CD14-positive monocyte (primary cell): ENCODE results near the gene CA5A. TPM values are rescaled to one million over a fixed set of nuclear protein-coding genes. Genes with fewer than 3 reads are reported as not detected.
"Not testable (repeated sequence)": the region's sequence is repeated elsewhere in the genome, so short reads cannot be mapped to it uniquely, and the experiment has no call there.

Source experiments
- DNase-seq, 3 donors: peaks; one replicate each; pipeline ENCODE4 v3.0.0-alpha.2; 2011 to 2022
- H2AFZ ChIP-seq: 2 replicates; pipeline ENCODE4 v1.6.0; 2012; ENCODE audit warnings: mild to moderate bottlenecking, low read depth, low read length, inconsistent platforms; ENCODE audit not compliant: insufficient read depth, poor library complexity, severe bottlenecking
- H3K27ac ChIP-seq, 2 donors: 1 replicate in 1 of 2; 2 replicates in 1 of 2; pipeline ENCODE4 v1.5.1; 2012 to 2013; ENCODE audit warnings: low read length in 2 of 2, control low read depth in 1 of 2, inconsistent platforms in 1 of 2, low read depth in 1 of 2, mild to moderate bottlenecking in 1 of 2
- H3K27me3 ChIP-seq, 2 donors: one replicate each; pipeline versions ENCODE4 v1.6.0 to v1.6.1; 2011 to 2013; ENCODE audit warnings: low read length in 2 of 2; ENCODE audit not compliant: control insufficient read depth in 2 of 2, insufficient read depth in 2 of 2
- H3K36me3 ChIP-seq, 2 donors: replicated peaks in 1 of 2; 1 replicate in 1 of 2; 2 replicates in 1 of 2; pipeline versions ENCODE4 v1.5.1 to v1.6.1; 2012 to 2013; ENCODE audit warnings: low read length in 2 of 2, control low read depth in 1 of 2, inconsistent platforms in 1 of 2, mild to moderate bottlenecking in 1 of 2; ENCODE audit not compliant: insufficient read depth in 2 of 2, control insufficient read depth in 1 of 2
- H3K4me1 ChIP-seq, 2 donors: 1 replicate in 1 of 2; 2 replicates in 1 of 2; pipeline versions ENCODE4 v1.5.1 to v1.6.1; 2012 to 2013; ENCODE audit warnings: low read length in 2 of 2, control low read depth in 1 of 2, inconsistent platforms in 1 of 2, mild to moderate bottlenecking in 1 of 2, moderate library complexity in 1 of 2; ENCODE audit not compliant: insufficient read depth in 2 of 2, control insufficient read depth in 1 of 2
- H3K4me2 ChIP-seq: replicated peaks from 2 replicates; pipeline ENCODE3; 2012; ENCODE audit warnings: low read length, moderate library complexity, mild to moderate bottlenecking; ENCODE audit not compliant: poor library complexity, severe bottlenecking; ENCODE audit errors: extremely low read depth
- H3K4me3 ChIP-seq, 3 experiments: fragments of 200-600 bp in 1 of 3; sonication (generic) in 1 of 3; replicated peaks in 1 of 3; 1 replicate in 2 of 3; 2 replicates in 1 of 3; pipeline ENCODE4 v1.5.1; 2011 to 2013; ENCODE audit warnings: low read length in 3 of 3, mild to moderate bottlenecking in 3 of 3, control low read depth in 2 of 3, low read depth in 2 of 3, inconsistent platforms in 1 of 3, moderate library complexity in 1 of 3
- H3K79me2 ChIP-seq: 2 replicates; pipeline ENCODE4 v1.6.0; 2012; ENCODE audit warnings: mild to moderate bottlenecking, control low read depth, inconsistent platforms, low read length, moderate library complexity; ENCODE audit not compliant: insufficient read depth
- H3K9ac ChIP-seq: 2 replicates; pipeline ENCODE4 v1.6.0; 2017; ENCODE audit warnings: low read length, mild to moderate bottlenecking; ENCODE audit not compliant: insufficient read depth, poor library complexity, severe bottlenecking
- H3K9me3 ChIP-seq, 2 donors: replicated peaks in 1 of 2; 1 replicate in 1 of 2; 2 replicates in 1 of 2; pipeline versions ENCODE4 v1.5.1 to v1.6.1; 2012 to 2013; ENCODE audit warnings: low read length in 2 of 2, control low read depth in 1 of 2; ENCODE audit not compliant: control insufficient read depth in 1 of 2, insufficient read depth in 1 of 2
- H4K20me1 ChIP-seq: 2 replicates; pipeline ENCODE4 v1.6.0; 2012; ENCODE audit warnings: mild to moderate bottlenecking, low read length, control low read depth, moderate library complexity; ENCODE audit not compliant: insufficient read depth
- H3K27ac Mint-ChIP-seq, 7 donors: one replicate each; pipeline ENCODE4 v1.8.0; 2020; ENCODE audit warnings: mild to moderate bottlenecking in 7 of 7, mixed read lengths in 7 of 7, moderate library complexity in 6 of 7, inconsistent platforms in 2 of 7
- H3K27me3 Mint-ChIP-seq, 3 donors: one replicate each; pipeline ENCODE4 v1.8.0; 2021 to 2022; ENCODE audit warnings: low read depth in 3 of 3, mild to moderate bottlenecking in 3 of 3, mixed read lengths in 3 of 3, moderate library complexity in 3 of 3, inconsistent platforms in 1 of 3
- H3K36me3 Mint-ChIP-seq, 2 donors: one replicate each; pipeline ENCODE4 v1.8.0; 2020; ENCODE audit warnings: mixed read lengths in 2 of 2, inconsistent platforms in 1 of 2, mild to moderate bottlenecking in 1 of 2
- H3K4me1 Mint-ChIP-seq: one replicate; pipeline ENCODE4 v1.8.0; 2020; ENCODE audit warnings: mild to moderate bottlenecking, mixed read lengths
- H3K4me3 Mint-ChIP-seq, 2 donors: one replicate each; pipeline ENCODE4 v1.8.0; 2020; ENCODE audit warnings: mild to moderate bottlenecking in 2 of 2, mixed read lengths in 2 of 2, moderate library complexity in 1 of 2
- H3K9me3 Mint-ChIP-seq, 7 donors: one replicate each; pipeline ENCODE4 v1.8.0; 2020 to 2022; ENCODE audit warnings: mixed read lengths in 7 of 7, mild to moderate bottlenecking in 6 of 7, moderate library complexity in 6 of 7, inconsistent platforms in 2 of 7
- WGBS: methylation state at CpG from one replicate; pipeline ENCODE4 v1.1.5; 2013; ENCODE audit warnings: missing lambda C conversion rate; ENCODE audit not compliant: insufficient coverage; 5-methylcytosine and 5-hydroxymethylcytosine counted together
- intact Hi-C, 2 donors: fragments of 100-400 bp; cut with micrococcal nuclease; formaldehyde crosslinking; loops; one replicate each; pipeline versions ENCODE4 v1.15.0 to v1.15.1; 2023
- polyA plus RNA-seq, 3 donors: library from polyadenylated mRNA; depleted of rRNA in 1 of 3; unstranded in 2 of 3; stranded (reverse) in 1 of 3; fragments of 300-500 nt in 2 of 3; fragments of >200 nt in 1 of 3; fragmentation: Illumina TruSeq in 2 of 3; gene quantifications; 1 replicate in 2 of 3; 2 replicates in 1 of 3; pipeline ENCODE4 v1.2.3, GENCODE V29; 2012 to 2021
- TF ChIP-seq, protein P1 (sequence below): fragments of 200-600 bp; IDR thresholded peaks from one replicate; pipeline ENCODE4 v1.8.0; 2022; ENCODE audit warnings: antibody characterized with exemption, mild to moderate bottlenecking

Gene CA5A
- polyA plus RNA-seq, 3 donors, result not detected

DNA sequence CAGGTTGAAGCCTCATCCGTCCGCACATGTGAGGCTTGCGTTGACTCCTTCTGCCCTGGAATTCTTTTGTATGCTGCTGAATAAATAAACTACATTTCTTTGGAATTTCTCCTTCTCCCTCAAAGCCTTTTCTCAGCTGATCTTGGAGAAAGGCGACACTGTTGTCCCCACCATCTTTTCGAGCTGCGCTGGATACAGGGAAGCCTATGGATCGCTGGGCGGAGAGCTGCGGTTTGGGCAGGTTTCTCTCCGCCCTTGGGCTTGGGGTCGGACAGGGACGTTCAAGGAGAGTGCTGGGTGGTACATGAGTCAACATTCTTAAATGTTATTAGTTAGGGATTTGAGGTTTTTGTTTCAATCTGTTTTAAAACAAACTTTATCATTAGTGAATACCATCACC is 35.8 kb downstream of the CA5A start:
- H4K20me1 ChIP-seq, H3K36me3 ChIP-seq, H3K36me3 Mint-ChIP-seq, H3K4me3 ChIP-seq, H3K79me2 ChIP-seq, DNase-seq, intact Hi-C loops, H3K27ac Mint-ChIP-seq, H3K9ac ChIP-seq, H2AFZ ChIP-seq, H3K9me3 ChIP-seq, H3K9me3 Mint-ChIP-seq, H3K4me3 Mint-ChIP-seq, H3K27ac ChIP-seq, H3K27me3 ChIP-seq, H3K4me2 ChIP-seq: not testable (repeated sequence)
- 99% methylated on average over 8 of the region's 12 CpGs for WGBS
- peaks cover 30% of the 10 kb centered on the region for H3K4me1 Mint-ChIP-seq
- peaks cover 3 to 17% (median 15%) of the 10 kb centered on the region in 3 donors for H3K27me3 Mint-ChIP-seq
- H3K4me1 ChIP-seq, result peaks cover 23 to 26% of the 10 kb centered on the region in 2 donors

DNA sequence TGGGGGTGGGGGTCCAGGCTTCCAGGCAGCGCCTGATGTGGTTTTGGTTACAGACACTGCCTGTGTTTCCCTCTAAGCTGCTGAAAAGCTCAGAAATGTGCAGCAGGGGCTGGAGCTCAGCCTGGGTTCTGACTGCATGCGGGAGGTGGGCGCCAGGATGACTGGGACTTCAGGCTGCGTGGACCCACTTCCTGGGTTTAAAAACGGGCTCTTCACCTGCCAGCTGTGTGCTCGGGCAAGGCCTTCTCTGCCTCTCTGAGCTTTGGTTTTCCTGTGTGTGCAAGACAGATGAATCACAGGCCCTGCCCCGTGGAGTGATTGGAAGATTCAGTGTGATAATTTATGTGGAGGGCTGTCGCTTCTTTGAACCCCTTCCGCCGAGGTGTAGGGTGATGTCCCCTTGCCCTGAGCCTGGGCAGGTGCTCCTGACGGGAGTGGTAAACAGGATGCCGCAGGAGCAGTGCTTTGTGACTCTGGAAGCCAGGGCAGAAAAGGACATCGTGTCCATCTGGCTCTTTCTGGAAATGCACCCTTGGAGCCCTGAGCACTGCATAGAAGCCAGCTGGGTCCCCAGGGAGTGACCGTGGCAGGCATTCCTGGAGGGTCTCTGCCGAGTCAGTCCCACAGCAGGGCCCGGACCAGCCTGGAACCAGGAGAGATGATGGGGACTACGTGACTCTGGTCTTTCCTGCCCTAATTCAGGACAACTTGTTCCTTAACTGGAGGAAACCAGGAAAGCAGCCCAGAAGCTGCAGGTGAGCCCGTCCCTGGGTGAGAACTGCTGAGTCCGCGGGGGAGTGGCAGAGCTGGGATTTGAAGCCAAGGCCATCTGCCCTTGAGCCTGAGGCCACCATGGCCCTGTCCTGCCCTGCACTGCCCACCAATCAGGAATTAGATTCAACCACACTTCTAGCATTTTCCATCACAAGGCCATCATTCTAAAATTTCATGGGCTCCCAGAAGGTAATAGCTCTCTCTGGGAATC is 38.5 kb downstream of the CA5A start:
- peak in 2 of 3 donors; percentile 7 to 34 for DNase-seq
- Histone ChIP-seq H3K79me2 (no peaks in the 10 kb centered on the region), H4K20me1 (no peaks in the 10 kb centered on the region), H2AFZ (no peak overlapping the region), H3K36me3 (no peaks in the 10 kb centered on the region), H3K27ac (no peak overlapping the region), H3K4me1 (peaks cover 42 to 47% of the 10 kb centered on the region in 2 donors), H3K9me3 (no peaks in the 10 kb centered on the region), H3K4me3 (no peak overlapping the region), H3K4me2 (no peak overlapping the region), H3K9ac (peak overlapping the region; percentile 21), H3K27me3 (no peaks in the 10 kb centered on the region)
- 55% methylated on average over 18 of the region's 20 CpGs for WGBS
- Mint-ChIP-seq H3K4me1 (peaks cover 49% of the 10 kb centered on the region), H3K9me3 (peaks cover 0 to 4% (median 0%) of the 10 kb centered on the region in 7 donors), H3K27me3 (peaks cover 3 to 17% (median 15%) of the 10 kb centered on the region in 3 donors), H3K4me3 (no peak overlapping the region), H3K27ac (peak overlapping the region in 3 of 7 donors; percentile 7 to 65 (median 30)), H3K36me3 (no peaks in the 10 kb centered on the region)
- TF ChIP-seq, protein P1, sequence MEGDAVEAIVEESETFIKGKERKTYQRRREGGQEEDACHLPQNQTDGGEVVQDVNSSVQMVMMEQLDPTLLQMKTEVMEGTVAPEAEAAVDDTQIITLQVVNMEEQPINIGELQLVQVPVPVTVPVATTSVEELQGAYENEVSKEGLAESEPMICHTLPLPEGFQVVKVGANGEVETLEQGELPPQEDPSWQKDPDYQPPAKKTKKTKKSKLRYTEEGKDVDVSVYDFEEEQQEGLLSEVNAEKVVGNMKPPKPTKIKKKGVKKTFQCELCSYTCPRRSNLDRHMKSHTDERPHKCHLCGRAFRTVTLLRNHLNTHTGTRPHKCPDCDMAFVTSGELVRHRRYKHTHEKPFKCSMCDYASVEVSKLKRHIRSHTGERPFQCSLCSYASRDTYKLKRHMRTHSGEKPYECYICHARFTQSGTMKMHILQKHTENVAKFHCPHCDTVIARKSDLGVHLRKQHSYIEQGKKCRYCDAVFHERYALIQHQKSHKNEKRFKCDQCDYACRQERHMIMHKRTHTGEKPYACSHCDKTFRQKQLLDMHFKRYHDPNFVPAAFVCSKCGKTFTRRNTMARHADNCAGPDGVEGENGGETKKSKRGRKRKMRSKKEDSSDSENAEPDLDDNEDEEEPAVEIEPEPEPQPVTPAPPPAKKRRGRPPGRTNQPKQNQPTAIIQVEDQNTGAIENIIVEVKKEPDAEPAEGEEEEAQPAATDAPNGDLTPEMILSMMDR, result no peak
- intact Hi-C loops, result no loop called here

DNA sequence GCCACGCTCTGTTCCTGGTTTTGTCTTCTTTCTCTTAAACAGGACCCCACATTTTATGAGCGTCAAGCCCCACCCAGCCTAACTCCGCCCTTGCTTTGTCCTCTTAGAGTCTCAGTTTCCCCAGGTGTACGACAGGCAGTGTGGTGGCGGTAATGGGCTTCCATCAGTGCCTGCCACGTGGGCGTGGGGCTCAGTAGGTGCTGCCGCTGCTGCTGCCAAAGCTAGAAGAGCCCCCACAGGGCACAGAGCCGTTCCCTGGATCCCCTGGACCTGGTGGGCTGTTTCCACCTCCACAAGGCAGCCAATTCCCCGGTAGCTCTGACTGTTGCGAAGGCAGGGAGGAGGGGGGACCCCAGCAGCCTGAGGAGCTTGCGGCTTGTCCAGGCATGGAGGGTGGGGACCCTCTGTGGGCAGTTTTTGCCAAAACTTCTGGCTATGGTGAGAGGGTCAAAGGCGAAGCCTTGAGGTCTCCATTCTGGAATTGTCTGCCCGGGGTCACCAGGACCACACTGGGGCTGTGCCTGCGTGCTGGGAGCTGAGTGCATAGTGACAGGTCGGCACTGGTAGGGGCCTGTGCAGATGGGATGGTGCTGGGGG is 39.3 kb downstream of the CA5A start:
- peaks cover 3 to 17% (median 15%) of the 10 kb centered on the region in 3 donors for H3K27me3 Mint-ChIP-seq
- H3K27me3 ChIP-seq, intact Hi-C loops, H3K36me3 ChIP-seq, H3K27ac ChIP-seq, H2AFZ ChIP-seq, H3K4me3 ChIP-seq, DNase-seq, H3K9ac ChIP-seq, H3K36me3 Mint-ChIP-seq, H3K9me3 ChIP-seq, H3K9me3 Mint-ChIP-seq, H3K79me2 ChIP-seq, H3K4me2 ChIP-seq, H4K20me1 ChIP-seq: not testable (repeated sequence)
- H3K4me3 Mint-ChIP-seq, result peak overlapping the region in 1 of 2 donors; percentile 33
- peak overlapping the region in 4 of 7 donors; percentile 24 to 89 (median 50) for H3K27ac Mint-ChIP-seq
- H3K4me1 ChIP-seq, result peaks cover 42 to 47% of the 10 kb centered on the region in 2 donors
- peaks cover 47% of the 10 kb centered on the region for H3K4me1 Mint-ChIP-seq
- 86% methylated on average over 11 of the region's 16 CpGs for WGBS
